PC-9 (cell line): ENCODE measurements around the gene FAM163B. TPM values are rescaled to one million over a fixed set of nuclear protein-coding genes. Genes with fewer than 3 reads are reported as not detected.

Experiments used
- BruUV-seq: library from RNA; stranded (reverse); fragments of 400-500 nt; replicated peaks from 2 replicates; lab custom pipeline; 2021; lab: Mats Ljungman, UMichigan
- CTCF ChIA-PET: fragments of 300-600 bp; sonication (Branson Sonifier 250); formaldehyde crosslinking; loops from one replicate; lab custom pipeline; 2022; ENCODE audit warnings: antibody characterized with exemption; lab: Charles Lee
- POLR2A ChIA-PET: fragments of 300-600 bp; sonication (Branson Sonifier 250); formaldehyde crosslinking; loops from one replicate; lab custom pipeline; 2022; ENCODE audit warnings: antibody characterized with exemption; ENCODE audit not compliant: unreplicated experiment; lab: Charles Lee
- DNase-seq, 2 experiments: peaks; one replicate each; pipeline versions ENCODE4 v3.0.0 to v3.0.0-alpha.2; 2015 to 2022; ENCODE audit warnings: mixed read lengths in 1 of 2
- H2AFZ ChIP-seq: fragments of 200-600 bp; sonication (generic); 2 replicates; pipeline ENCODE4 v1.8.1; 2017; ENCODE audit warnings: antibody characterized with exemption
- H3F3A ChIP-seq: fragments of 200-600 bp; sonication (generic); 2 replicates; pipeline ENCODE4 v1.8.1; 2017; ENCODE audit warnings: antibody characterized with exemption, mild to moderate bottlenecking, low read depth; ENCODE audit not compliant: insufficient read depth
- H3K27ac ChIP-seq: fragments of 200-600 bp; sonication (generic); 2 replicates; pipeline ENCODE4 v1.6.1; 2016; ENCODE audit warnings: mixed run types
- H3K27me3 ChIP-seq: fragments of 200-600 bp; sonication (generic); 2 replicates; pipeline ENCODE4 v1.6.1; 2016; ENCODE audit warnings: low read depth, mixed run types; ENCODE audit not compliant: insufficient read depth
- H3K36me3 ChIP-seq: fragments of 200-600 bp; sonication (generic); 2 replicates; pipeline ENCODE4 v1.6.1; 2016; ENCODE audit warnings: low read depth, mixed run types
- H3K4me1 ChIP-seq: fragments of 200-600 bp; sonication (generic); replicated peaks from 2 replicates; pipeline ENCODE4 v1.6.1; 2016; ENCODE audit warnings: mixed run types; ENCODE audit not compliant: insufficient read depth
- H3K4me2 ChIP-seq: fragments of 200-600 bp; sonication (generic); 2 replicates; pipeline ENCODE4 v1.6.1; 2017; ENCODE audit warnings: mixed run types
- H3K4me3 ChIP-seq: fragments of 200-600 bp; sonication (generic); 2 replicates; pipeline ENCODE4 v1.6.1; 2016; ENCODE audit warnings: mixed run types
- H3K79me2 ChIP-seq: fragments of 200-600 bp; sonication (generic); 2 replicates; pipeline ENCODE4 v1.6.1; 2017; ENCODE audit warnings: low read depth, mixed run types
- H3K9me2 ChIP-seq: fragments of 200-600 bp; sonication (generic); 2 replicates; pipeline ENCODE4 v1.8.1; 2017; ENCODE audit warnings: mild to moderate bottlenecking; ENCODE audit not compliant: insufficient read depth
- H3K9me3 ChIP-seq: fragments of 200-600 bp; sonication (generic); 2 replicates; pipeline ENCODE4 v1.8.1; 2016; ENCODE audit warnings: low read depth; ENCODE audit not compliant: insufficient read depth
- H4K20me1 ChIP-seq: fragments of 200-600 bp; sonication (generic); 2 replicates; pipeline ENCODE4 v1.8.1; 2017; ENCODE audit not compliant: insufficient read depth
- CTCF ChIP-seq: fragments of 200-600 bp; sonication (generic); conservative IDR thresholded peaks from 2 replicates; pipeline ENCODE4 v1.6.1; 2017; ENCODE audit warnings: mixed run types, antibody characterized with exemption, mild to moderate bottlenecking, moderate library complexity
- EZH2 ChIP-seq: fragments of 200-600 bp; sonication (generic); IDR thresholded peaks from 2 replicates; pipeline ENCODE4 v1.8.0; 2017; ENCODE audit warnings: antibody characterized with exemption, low read depth
- intact Hi-C: fragments of 100-400 bp; cut with micrococcal nuclease; formaldehyde crosslinking; loops from one replicate; pipeline ENCODE4 v1.10.0; 2022; ENCODE audit not compliant: unreplicated experiment
- total RNA-seq: library from RNA; stranded (reverse); gene quantifications from 2 replicates; pipeline ENCODE4 v1.2.3, GENCODE V29; 2021

Gene FAM163B
- total RNA-seq, 1 experiment from 2014 or later = not detected

DNA sequence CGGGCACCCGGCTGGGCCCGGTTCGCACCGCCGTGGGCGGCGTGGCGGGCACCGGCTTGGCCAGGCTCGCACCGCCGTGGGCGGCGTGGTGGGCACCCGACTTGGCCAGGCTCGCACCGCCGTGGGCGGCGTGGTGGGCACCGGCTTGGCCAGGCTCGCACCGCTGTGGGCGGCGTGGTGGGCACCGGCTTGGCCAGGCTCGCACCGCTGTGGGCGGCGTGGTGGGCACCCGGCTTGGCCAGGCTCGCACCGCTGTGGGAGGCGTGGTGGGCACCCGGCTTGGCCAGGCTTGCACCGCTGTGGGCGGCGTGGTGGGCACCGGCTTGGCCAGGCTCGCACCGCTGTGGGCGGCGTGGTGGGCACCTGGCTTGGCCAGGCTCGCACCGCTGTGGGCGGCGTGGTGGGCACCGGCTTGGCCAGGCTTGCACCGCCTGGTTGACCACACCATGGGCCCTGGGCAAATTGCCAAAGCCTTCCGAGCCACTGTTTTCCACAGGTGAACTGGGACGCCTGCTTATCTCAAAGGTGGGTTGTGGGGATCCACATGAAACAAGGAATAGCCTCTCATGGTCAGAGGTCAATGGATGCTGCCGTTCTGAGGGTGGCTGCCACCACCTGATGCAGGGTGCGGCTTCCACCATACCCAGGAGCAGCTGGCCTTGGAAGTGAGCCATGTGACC lies 46.4 kb downstream of the FAM163B start:
- intact Hi-C loops = no loop called here
- H3K9me2 ChIP-seq = no peaks in the 10 kb centered on the region
- BruUV-seq = no TSS peak
- CTCF ChIA-PET = no interaction called here
- H3K4me2 ChIP-seq = no peak overlapping the region
- no peaks in the 10 kb centered on the region for H3K36me3 ChIP-seq
- no peaks in the 10 kb centered on the region for H3K9me3 ChIP-seq
- no peak overlapping the region for H3K4me3 ChIP-seq
- H3K79me2 ChIP-seq = no peaks in the 10 kb centered on the region
- H3K27me3 ChIP-seq = peaks cover 67% of the 10 kb centered on the region
- no peak overlapping the region for H2AFZ ChIP-seq
- POLR2A ChIA-PET = no interaction called here
- H3K4me1 ChIP-seq = peaks cover 4% of the 10 kb centered on the region; the same call in 1 of the 2 replicates
- no peaks in the 10 kb centered on the region for H4K20me1 ChIP-seq
- H3K27ac ChIP-seq = no peak overlapping the region
- no peak for DNase-seq
- TF ChIP-seq EZH2 = no peak
- TF ChIP-seq CTCF = no peak
- H3F3A ChIP-seq = no peaks in the 10 kb centered on the region

GRCh38 chr9:133561976-133562554 lies 47.1 kb downstream of the FAM163B start:
- TF ChIP-seq CTCF (no peak), EZH2 (no peak)
- Histone ChIP-seq H2AFZ (no peak overlapping the region), H3K4me1 (peaks cover 4% of the 10 kb centered on the region; the same call in 1 of the 2 replicates), H3K27ac (no peak overlapping the region), H3F3A (no peaks in the 10 kb centered on the region), H3K4me2 (no peak overlapping the region), H3K36me3 (no peaks in the 10 kb centered on the region), H3K9me2 (no peaks in the 10 kb centered on the region), H3K27me3 (peaks cover 62% of the 10 kb centered on the region), H3K9me3 (no peaks in the 10 kb centered on the region), H4K20me1 (no peaks in the 10 kb centered on the region), H3K4me3 (no peak overlapping the region), H3K79me2 (no peaks in the 10 kb centered on the region)
- no peak for DNase-seq
- intact Hi-C loops = no loop called here
- BruUV-seq = no TSS peak
- POLR2A ChIA-PET = no interaction called here
- CTCF ChIA-PET = no interaction called here

DNA sequence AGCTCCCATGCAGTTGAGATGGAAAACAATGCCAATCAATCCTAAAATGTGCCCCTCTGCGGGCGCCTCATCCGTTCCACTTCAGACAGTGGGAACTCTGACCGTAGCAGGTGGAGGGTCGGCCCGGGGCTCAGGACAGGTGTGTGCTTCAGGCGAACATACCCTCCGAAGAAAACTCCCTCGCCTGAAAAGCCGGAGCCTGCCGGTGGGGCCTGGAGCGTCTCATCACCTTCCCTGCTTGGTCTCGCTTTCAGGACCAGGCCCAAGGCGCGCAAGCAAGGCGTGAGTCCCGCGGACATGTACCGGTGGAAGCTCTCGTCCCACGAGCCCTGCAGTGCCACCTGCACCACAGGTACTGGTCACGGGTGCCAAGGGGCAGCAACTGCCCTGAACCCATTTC lies 48.2 kb downstream of the FAM163B start:
- no peak for TF ChIP-seq EZH2
- no peak for TF ChIP-seq CTCF
- no peak overlapping the region for H3K4me3 ChIP-seq
- no peaks in the 10 kb centered on the region for H3K9me2 ChIP-seq
- H3K36me3 ChIP-seq = no peaks in the 10 kb centered on the region
- no peak overlapping the region for H3K27ac ChIP-seq
- no peaks in the 10 kb centered on the region for H3F3A ChIP-seq
- no peak for DNase-seq
- no peaks in the 10 kb centered on the region for H4K20me1 ChIP-seq
- BruUV-seq = no TSS peak
- intact Hi-C loops = no loop called here
- H3K9me3 ChIP-seq = no peaks in the 10 kb centered on the region
- no peak overlapping the region for H3K4me2 ChIP-seq
- H2AFZ ChIP-seq = no peak overlapping the region
- CTCF ChIA-PET = interaction anchor here (0.6 kb wide), 1 partner anchor 52 kb away, joined by 3 read pairs; no protein-coding TSS in a partner anchor
- no peaks in the 10 kb centered on the region for H3K79me2 ChIP-seq
- POLR2A ChIA-PET = no interaction called here
- H3K27me3 ChIP-seq = peaks cover 63% of the 10 kb centered on the region
- peaks cover 4% of the 10 kb centered on the region; the same call in 1 of the 2 replicates for H3K4me1 ChIP-seq
